CD4-positive, alpha-beta memory T cell (primary cell): Measurements from ENCODE around the gene PIWIL1. TPM values are rescaled to one million over a fixed set of nuclear protein-coding genes. Genes with fewer than 3 reads are reported as not detected.

Source experiments
- CTCF ChIA-PET: fragments of 350-600 bp; sonication (Branson Sonifier 250); formaldehyde crosslinking; loops from one replicate; lab custom pipeline; 2021; ENCODE audit warnings: inconsistent platforms; ENCODE audit not compliant: partially characterized antibody; lab: Charles Lee
- POLR2A ChIA-PET: fragments of 350-600 bp; sonication (Branson Sonifier 250); formaldehyde crosslinking; loops from one replicate; lab custom pipeline; 2021; ENCODE audit not compliant: partially characterized antibody; lab: Charles Lee
- DNase-seq, 5 donors: peaks; one replicate each; pipeline versions ENCODE4 v3.0.0 to v3.0.0-alpha.2; 2020 to 2022; ENCODE audit warnings: mixed read lengths in 1 of 5
- H3K27ac ChIP-seq: one replicate; pipeline ENCODE4 v1.7.0; 2013; ENCODE audit warnings: low read depth, low read length
- H3K27me3 ChIP-seq: 2 replicates; pipeline ENCODE4 v1.7.0; 2013; ENCODE audit warnings: mild to moderate bottlenecking, low read length, moderate library complexity; ENCODE audit not compliant: insufficient read depth
- H3K36me3 ChIP-seq: 2 replicates; pipeline ENCODE4 v1.7.0; 2013; ENCODE audit warnings: mild to moderate bottlenecking, low read length, moderate library complexity; ENCODE audit not compliant: insufficient read depth
- H3K4me1 ChIP-seq: 2 replicates; pipeline ENCODE4 v1.7.0; 2013; ENCODE audit warnings: mild to moderate bottlenecking, low read length, moderate library complexity; ENCODE audit not compliant: insufficient read depth
- H3K4me3 ChIP-seq, 2 donors: one replicate each; pipeline ENCODE4 v1.7.0; 2013; ENCODE audit warnings: low read length in 2 of 2, mild to moderate bottlenecking in 1 of 2
- H3K9me3 ChIP-seq, 2 donors: one replicate each; pipeline ENCODE4 v1.7.0; 2013; ENCODE audit warnings: low read length in 2 of 2, control low read depth in 1 of 2; ENCODE audit not compliant: control insufficient read depth in 1 of 2
- H3K27ac Mint-ChIP-seq, 7 donors: one replicate each; pipeline ENCODE4 v1.8.0; 2020 to 2021; ENCODE audit warnings: mixed read lengths in 7 of 7, mild to moderate bottlenecking in 6 of 7, inconsistent platforms in 3 of 7, moderate library complexity in 3 of 7
- H3K27me3 Mint-ChIP-seq, 2 donors: one replicate each; pipeline ENCODE4 v1.8.0; 2020 to 2021; ENCODE audit warnings: mixed read lengths in 2 of 2
- H3K36me3 Mint-ChIP-seq, 2 donors: one replicate each; pipeline ENCODE4 v1.8.0; 2020 to 2021; ENCODE audit warnings: mixed read lengths in 2 of 2, inconsistent platforms in 1 of 2, mild to moderate bottlenecking in 1 of 2
- H3K4me1 Mint-ChIP-seq, 4 donors: one replicate each; pipeline ENCODE4 v1.8.0; 2020 to 2021; ENCODE audit warnings: mixed read lengths in 4 of 4, mild to moderate bottlenecking in 1 of 4
- H3K4me3 Mint-ChIP-seq, 8 donors: one replicate each; pipeline ENCODE4 v1.8.0; 2020 to 2021; ENCODE audit warnings: mixed read lengths in 8 of 8, mild to moderate bottlenecking in 7 of 8, moderate library complexity in 6 of 8, inconsistent platforms in 3 of 8
- H3K9me3 Mint-ChIP-seq, 8 donors: one replicate each; pipeline ENCODE4 v1.8.0; 2020 to 2021; ENCODE audit warnings: mixed read lengths in 8 of 8, mild to moderate bottlenecking in 5 of 8, inconsistent platforms in 3 of 8, moderate library complexity in 1 of 8
- intact Hi-C: fragments of 100-400 bp; cut with micrococcal nuclease; formaldehyde crosslinking; loops from one replicate; pipeline ENCODE4 v1.15.1; 2023
- polyA plus RNA-seq, 2 donors: library from polyadenylated mRNA; unstranded; fragments of 300-500 nt; fragmentation: Illumina TruSeq; gene quantifications; one replicate each; pipeline ENCODE4 v1.2.3, GENCODE V29; 2021
- total RNA-seq, 2 experiments: library from RNA; stranded (reverse); gene quantifications; one replicate each; pipeline ENCODE4 v1.2.3, GENCODE V29; 2021

The PIWIL1 gene
- total RNA-seq, result not detected
- polyA plus RNA-seq, result not detected

- peaks cover 0 to 9% (median 2%) of the 10 kb centered on the region in 4 donors for H3K4me1 Mint-ChIP-seq
- intact Hi-C loops, result no loop called here
- H3K27ac ChIP-seq, result no peak within 1 kb of the TSS
- no peak within 1 kb of the TSS for H3K27ac Mint-ChIP-seq
- H3K4me3 Mint-ChIP-seq, result no peak within 1 kb of the TSS
- POLR2A ChIA-PET, result no interaction called here
- no peak for DNase-seq
- H3K4me3 ChIP-seq, result no peak within 1 kb of the TSS
- no peaks in the 10 kb centered on the region for H3K4me1 ChIP-seq
- peaks cover 0 to 4% (median under 1%) of the 10 kb centered on the region in 8 donors for H3K9me3 Mint-ChIP-seq
- H3K27me3 Mint-ChIP-seq, result peaks cover 10 to 13% of the 10 kb centered on the region in 2 donors
- H3K9me3 ChIP-seq, result no peaks in the 10 kb centered on the region
- no peaks in the 10 kb centered on the region for H3K36me3 Mint-ChIP-seq
- no peaks in the 10 kb centered on the region for H3K27me3 ChIP-seq
- CTCF ChIA-PET, result no interaction called here
- no peaks in the 10 kb centered on the region for H3K36me3 ChIP-seq
Observed at GRCh38 chr12:130337488-130338303, at the start of gene PIWIL1. PIWIL1 (plus strand) TSS chr12:130337887; CDS start chr12:130342592, 4,705 bp downstream.

GRCh38 chr12:130288206-130288605 is 49.5 kb upstream of the PIWIL1 start:
- intact Hi-C loops, result no loop called here
- Histone ChIP-seq H3K9me3 (no peaks in the 10 kb centered on the region), H3K36me3 (no peaks in the 10 kb centered on the region), H3K4me3 (no peak overlapping the region), H3K27ac (no peak overlapping the region), H3K4me1 (no peaks in the 10 kb centered on the region), H3K27me3 (no peaks in the 10 kb centered on the region)
- CTCF ChIA-PET, result no interaction called here
- Mint-ChIP-seq H3K27ac (no peak overlapping the region), H3K36me3 (no peaks in the 10 kb centered on the region), H3K27me3 (peaks cover 0 to 2% of the 10 kb centered on the region in 2 donors), H3K4me3 (no peak overlapping the region), H3K9me3 (peaks cover 0 to 22% (median 10%) of the 10 kb centered on the region in 8 donors), H3K4me1 (no peaks in the 10 kb centered on the region)
- POLR2A ChIA-PET, result no interaction called here
- DNase-seq, result no peak

GRCh38 chr12:130288691-130289090 is 49.0 kb upstream of the PIWIL1 start:
- ChIA-PET POLR2A (no interaction called here), CTCF (no interaction called here)
- H3K4me3 Mint-ChIP-seq, result no peak overlapping the region
- H3K27ac Mint-ChIP-seq, result no peak overlapping the region
- Histone ChIP-seq H3K4me1 (no peaks in the 10 kb centered on the region), H3K27me3 (no peaks in the 10 kb centered on the region), H3K9me3 (no peaks in the 10 kb centered on the region), H3K27ac (no peak overlapping the region), H3K4me3 (no peak overlapping the region), H3K36me3 (no peaks in the 10 kb centered on the region)
- intact Hi-C loops, result no loop called here
- peaks cover 0 to 4% of the 10 kb centered on the region in 2 donors for H3K27me3 Mint-ChIP-seq
- no peaks in the 10 kb centered on the region for H3K4me1 Mint-ChIP-seq
- H3K9me3 Mint-ChIP-seq, result peaks cover 0 to 22% (median 10%) of the 10 kb centered on the region in 8 donors
- no peak for DNase-seq
- H3K36me3 Mint-ChIP-seq, result no peaks in the 10 kb centered on the region

GRCh38 chr12:130290114-130290513 is 47.6 kb upstream of the PIWIL1 start:
- POLR2A ChIA-PET, result no interaction called here
- Mint-ChIP-seq H3K4me3 (no peak overlapping the region), H3K27me3 (peaks cover 0 to 4% of the 10 kb centered on the region in 2 donors), H3K36me3 (no peaks in the 10 kb centered on the region), H3K9me3 (peaks cover 0 to 22% (median 5%) of the 10 kb centered on the region in 8 donors), H3K27ac (no peak overlapping the region), H3K4me1 (no peaks in the 10 kb centered on the region)
- H3K27me3 ChIP-seq, result no peaks in the 10 kb centered on the region
- intact Hi-C loops, result no loop called here
- DNase-seq, result no peak
- no peaks in the 10 kb centered on the region for H3K36me3 ChIP-seq
- CTCF ChIA-PET, result no interaction called here
- no peak overlapping the region for H3K27ac ChIP-seq
- H3K4me3 ChIP-seq, result no peak overlapping the region
- H3K4me1 ChIP-seq, result no peaks in the 10 kb centered on the region
- H3K9me3 ChIP-seq, result no peaks in the 10 kb centered on the region

- H3K4me1 ChIP-seq, result no peaks in the 10 kb centered on the region
- intact Hi-C loops, result no loop called here
- H3K9me3 ChIP-seq, result no peaks in the 10 kb centered on the region
- no peaks in the 10 kb centered on the region for H3K36me3 Mint-ChIP-seq
- no peaks in the 10 kb centered on the region for H3K4me1 Mint-ChIP-seq
- no peak overlapping the region for H3K27ac ChIP-seq
- ChIA-PET POLR2A (no interaction called here), CTCF (no interaction called here)
- no peak overlapping the region for H3K4me3 ChIP-seq
- H3K4me3 Mint-ChIP-seq, result no peak overlapping the region
- H3K9me3 Mint-ChIP-seq, result peaks cover 0 to 8% (median 7%) of the 10 kb centered on the region in 8 donors
- H3K36me3 ChIP-seq, result no peaks in the 10 kb centered on the region
- no peak overlapping the region for H3K27ac Mint-ChIP-seq
- no peak for DNase-seq
- H3K27me3 ChIP-seq, result no peaks in the 10 kb centered on the region
- H3K27me3 Mint-ChIP-seq, result peaks cover 0 to 3% of the 10 kb centered on the region in 2 donors
Observed at GRCh38 chr12:130298322-130299021, 39.2 kb upstream of the PIWIL1 start.

GRCh38 chr12:130299574-130299973 is 38.1 kb upstream of the PIWIL1 start:
- Histone ChIP-seq H3K27me3 (no peaks in the 10 kb centered on the region), H3K9me3 (no peaks in the 10 kb centered on the region), H3K4me1 (no peaks in the 10 kb centered on the region), H3K36me3 (no peaks in the 10 kb centered on the region), H3K4me3 (no peak overlapping the region), H3K27ac (no peak overlapping the region)
- H3K4me3 Mint-ChIP-seq, result no peak overlapping the region
- H3K36me3 Mint-ChIP-seq, result no peaks in the 10 kb centered on the region
- H3K4me1 Mint-ChIP-seq, result no peaks in the 10 kb centered on the region
- intact Hi-C loops, result no loop called here
- DNase-seq, result no peak
- peaks cover 0 to 8% (median 7%) of the 10 kb centered on the region in 8 donors for H3K9me3 Mint-ChIP-seq
- peaks cover 0 to 3% of the 10 kb centered on the region in 2 donors for H3K27me3 Mint-ChIP-seq
- ChIA-PET POLR2A (no interaction called here), CTCF (no interaction called here)
- H3K27ac Mint-ChIP-seq, result no peak overlapping the region

GRCh38 chr12:130300090-130300489 is 37.6 kb upstream of the PIWIL1 start:
- H3K36me3 ChIP-seq, result no peaks in the 10 kb centered on the region
- H3K27ac Mint-ChIP-seq, result no peak overlapping the region

More at GRCh38 chr12:130300090-130300489, 37.6 kb upstream of the PIWIL1 start:
- no peak overlapping the region for H3K4me3 Mint-ChIP-seq
- H3K4me1 Mint-ChIP-seq, result no peaks in the 10 kb centered on the region
- H3K27me3 Mint-ChIP-seq, result peaks cover 0 to 3% of the 10 kb centered on the region in 2 donors
- Histone ChIP-seq H3K4me1 (no peaks in the 10 kb centered on the region), H3K27ac (no peak overlapping the region), H3K9me3 (no peaks in the 10 kb centered on the region), H3K27me3 (no peaks in the 10 kb centered on the region), H3K4me3 (no peak overlapping the region)
- no peak for DNase-seq
- H3K36me3 Mint-ChIP-seq, result no peaks in the 10 kb centered on the region
- ChIA-PET CTCF (no interaction called here), POLR2A (no interaction called here)
- peaks cover 0 to 8% (median 7%) of the 10 kb centered on the region in 8 donors for H3K9me3 Mint-ChIP-seq
- intact Hi-C loops, result no loop called here
